K562 (cell line): ENCODE measurements around the gene VASH2. TPM values are rescaled to one million over a fixed set of nuclear protein-coding genes. Genes with fewer than 3 reads are reported as not detected.
A peak's percentile ranks its signal among the peaks of the same experiment; 100 is the strongest.

Experiments
- CBFB ChIP-seq: sonication (generic); formaldehyde crosslinking; IDR thresholded peaks from 2 replicates; pipeline ENCODE4 v1.4.0; 2020; ENCODE audit warnings: mild to moderate bottlenecking, missing genetic modification reagents
- CBX8 ChIP-seq: fragments of 200-600 bp; sonication (generic); IDR thresholded peaks from 2 replicates; pipeline ENCODE4 v1.6.1; 2012; ENCODE audit warnings: borderline replicate concordance, mixed run types, low read depth, mild to moderate bottlenecking, moderate library complexity, mixed read lengths, low read length, control low read depth, inconsistent platforms; ENCODE audit not compliant: poor library complexity, severe bottlenecking; ENCODE audit errors: extremely low read depth
- CREM ChIP-seq: IDR thresholded peaks from 2 replicates; pipeline ENCODE4 v1.6.1; 2014; ENCODE audit warnings: antibody characterized with exemption, low read depth
- CUX1 ChIP-seq: fragments of 200-800 bp; sonication (Bioruptor generic); IDR thresholded peaks from 2 replicates; pipeline ENCODE4 v1.6.1; 2016; ENCODE audit warnings: missing genetic modification characterization, missing compliant biosample characterization
- HMBOX1 ChIP-seq: sonication (generic); IDR thresholded peaks from 2 replicates; pipeline ENCODE4 v1.6.1; 2016
- ILF3 ChIP-seq: fragments of 450-650 bp; IDR thresholded peaks from 2 replicates; pipeline ENCODE4 v1.6.1; 2018; ENCODE audit warnings: antibody characterized with exemption, mild to moderate bottlenecking, moderate library complexity, borderline replicate concordance
- MCM7 ChIP-seq, 2 experiments: fragments of 450-650 bp; IDR thresholded peaks; 2 replicates each; pipeline ENCODE4 v1.6.1; 2016 to 2018
- NR2C1 ChIP-seq, 2 experiments: fragments of 450-650 bp; IDR thresholded peaks; 2 replicates each; pipeline ENCODE4 v1.6.1; 2017; ENCODE audit warnings: mild to moderate bottlenecking in 2 of 2, antibody characterized with exemption in 1 of 2, inconsistent platforms in 1 of 2, missing compliant biosample characterization in 1 of 2, missing genetic modification characterization in 1 of 2
- NR4A1 ChIP-seq, 2 experiments: fragments of 250-450 bp in 1 of 2; fragments of 450-650 bp in 1 of 2; sonication (Bioruptor Pico) in 1 of 2; IDR thresholded peaks; 2 replicates each; pipeline versions ENCODE4 v1.4.0 to v1.6.1; 2016 to 2020; ENCODE audit warnings: mild to moderate bottlenecking in 2 of 2, missing compliant biosample characterization in 1 of 2, missing genetic modification characterization in 1 of 2, moderate library complexity in 1 of 2
- SMAD4 ChIP-seq: fragments of 250-450 bp; sonication (Bioruptor Pico); conservative IDR thresholded peaks from 2 replicates; pipeline ENCODE4 v1.8.0; 2021; ENCODE audit warnings: inconsistent platforms, mild to moderate bottlenecking, moderate library complexity
- UBTF ChIP-seq, 2 experiments: IDR thresholded peaks; 2 replicates each; pipeline ENCODE4 v1.6.1; 2012; ENCODE audit warnings: improper control_type of control experiment in 2 of 2, low read depth in 2 of 2, low read length in 2 of 2, borderline replicate concordance in 1 of 2
- USF2 ChIP-seq: sonication (generic); formaldehyde crosslinking; IDR thresholded peaks from 2 replicates; pipeline ENCODE4 v1.5.0; 2020; ENCODE audit warnings: missing genetic modification reagents
- ZNF134 ChIP-seq: fragments of 250-450 bp; sonication (Bioruptor Pico); conservative IDR thresholded peaks from 2 replicates; pipeline ENCODE4 v1.4.0; 2020
- ZNF395 ChIP-seq: fragments of 200-800 bp; sonication (Bioruptor generic); IDR thresholded peaks from 2 replicates; pipeline ENCODE4 v1.6.1; 2017; ENCODE audit warnings: missing genetic modification characterization, missing compliant biosample characterization
- ZNF57 ChIP-seq: fragments of 450-650 bp; formaldehyde crosslinking; IDR thresholded peaks from 2 replicates; pipeline ENCODE4 v1.4.0; 2020; ENCODE audit warnings: mild to moderate bottlenecking, moderate library complexity
- polyA plus RNA-seq, 8 experiments: library from polyadenylated mRNA; depleted of rRNA in 4 of 8; stranded (reverse) in 5 of 8; unstranded in 3 of 8; fragments of >200 nt; fragmentation: Nextera tagmentation in 2 of 8; fragmentation: Illumina TruSeq in 1 of 8; extraction: Ambion mirVana in 2 of 8; extraction: Trizol in 1 of 8; gene quantifications; 2 replicates each; pipeline versions ENCODE4 v1.2.1 to v1.2.3, GENCODE V29; 2011 to 2014; ENCODE audit warnings: inconsistent platforms in 1 of 8, missing spikeins in 1 of 8
- total RNA-seq, 7 experiments: library from RNA; depleted of rRNA in 6 of 7; stranded (reverse); fragments of >200 nt in 6 of 7; fragmentation: Illumina TruSeq in 2 of 7; extraction: Trizol in 2 of 7; gene quantifications; 2 replicates each; pipeline versions ENCODE4 v1.2.1 to v1.2.3, GENCODE V29; 2011 to 2021; ENCODE audit warnings: low replicate concordance in 1 of 7

Gene VASH2
- total and polyA plus RNA-seq, 9 of the 15 experiments (the other 6 are each of a cell fraction or from before 2014, with no cell fraction given), result 0.04 to 0.40 (median 0.10) TPM; not detected in 1

- TF ChIP-seq CUX1, result no peak
- no peak for TF ChIP-seq CBX8
- TF ChIP-seq UBTF (IDR thresholded peaks at IDR 0.05; ENCODE audit: borderline replicate concordance in 1 of 2, low read depth in 2 of 2, low read length in 2 of 2), result no peak
- 0 out of 2 replicates have a peak, but pooled peaks have one; percentile 28 for TF ChIP-seq ZNF395 (CRISPR knock-in tag)
- TF ChIP-seq ILF3, result no peak
- TF ChIP-seq NR2C1 (IDR thresholded peaks at IDR 0.05), result no peak
- no peak for TF ChIP-seq NR2C1 (tag; IDR thresholded peaks at IDR 0.05)
- no peak for TF ChIP-seq NR4A1 (CRISPR knock-in tag; IDR thresholded peaks at IDR 0.05)
- TF ChIP-seq NR4A1 (tag; IDR thresholded peaks at IDR 0.05), result no peak
- no peak for TF ChIP-seq MCM7 (IDR thresholded peaks at IDR 0.05)
- no peak for TF ChIP-seq SMAD4 (CRISPR knock-in tag)
- TF ChIP-seq USF2 (CRISPR knock-in tag), result peak; percentile 12; the same call in 1 of the 2 replicates
- TF ChIP-seq ZNF134 (CRISPR knock-in tag), result no peak
- no peak for TF ChIP-seq HMBOX1
- no peak for TF ChIP-seq CREM
- no peak for TF ChIP-seq CBFB
- no peak for TF ChIP-seq ZNF57
Observed at GRCh38 chr1:212980123-212980785, 29.9 kb downstream of the VASH2 start (continued).
